ENCODE results near the gene RBM34. TPM values are rescaled to one million over a fixed set of nuclear protein-coding genes. Genes with fewer than 3 reads are reported as not detected.

The RBM34 gene
- total and polyA plus RNA-seq, 2 donors (not counting 3 experiments of a cell fraction or from before 2014, with no cell fraction given): 16.1 to 80.7 TPM

GRCh38 chr1:235149824-235150223 is 11.2 kb downstream of the RBM34 start:
- Histone ChIP-seq H3K27me3 (ENCODE audit: control insufficient read depth in 2 of 2, insufficient read depth in 2 of 2, low read length in 2 of 2) (no peaks in the 10 kb centered on the region), H3K4me3 (replicated peaks in 1 of 3; ENCODE audit: insufficient read depth in 1 of 3, low read depth in 1 of 3, low read length in 3 of 3) (no peak overlapping the region), H3K4me2 (ENCODE audit: insufficient read depth, low read length) (no peak overlapping the region), H3K4me1 (ENCODE audit: control insufficient read depth, extremely low read depth, insufficient read depth, low read length) (no peaks in the 10 kb centered on the region), H3K9me1 (replicated peaks; ENCODE audit: control insufficient read depth, extremely low read depth, insufficient read depth, low read length) (no peaks in the 10 kb centered on the region), H3K36me3 (ENCODE audit: control insufficient read depth in 2 of 2, extremely low read depth in 1 of 2, insufficient read depth in 2 of 2, low read length in 2 of 2) (peaks cover 4 to 11% of the 10 kb centered on the region in 2 experiments), H3K9me3 (replicated peaks; ENCODE audit: control insufficient read depth, insufficient read depth, low read length) (no peaks in the 10 kb centered on the region), H2AFZ (ENCODE audit: low read depth, low read length) (no peak overlapping the region), H4K20me1 (replicated peaks; ENCODE audit: control insufficient read depth, extremely low read depth, insufficient read depth, low read length) (no peaks in the 10 kb centered on the region), H3K27ac (ENCODE audit: insufficient read depth, low read depth, low read length) (no peak overlapping the region), H3K9ac (replicated peaks; ENCODE audit: extremely low read depth, insufficient read depth, low read length) (no peak overlapping the region), H3K79me2 (ENCODE audit: control insufficient read depth, insufficient read depth, low read length) (peaks cover 3% of the 10 kb centered on the region)
- CTCF ChIA-PET: no interaction called here
- TF ChIP-seq MAX (IDR thresholded peaks at IDR 0.05; ENCODE audit: insufficient read depth, insufficient read length) (no peak), JUN (IDR thresholded peaks at IDR 0.05; ENCODE audit: borderline replicate concordance, insufficient read depth, insufficient read length, low read depth) (no peak), MYC (IDR thresholded peaks at IDR 0.05; ENCODE audit: low read depth, low read length) (no peak), GATA2 (IDR thresholded peaks at IDR 0.05; ENCODE audit: insufficient read depth, insufficient read length, low read depth, low read length) (no peak), CTCF (IDR thresholded peaks at IDR 0.05; ENCODE audit: extremely low read depth in 1 of 2, insufficient read depth in 1 of 2, low read depth in 1 of 2, low read length in 2 of 2) (no peak), EZH2 (IDR thresholded peaks at IDR 0.05; ENCODE audit: borderline replicate concordance, low read depth, low read length, severe bottlenecking) (no peak), FOS (IDR thresholded peaks at IDR 0.05; ENCODE audit: borderline replicate concordance, insufficient read depth, low read length) (no peak), POLR2AphosphoS5 (IDR thresholded peaks at IDR 0.05; ENCODE audit: insufficient read depth, low read depth, low read length) (no peak), POLR2A (IDR thresholded peaks at IDR 0.05; ENCODE audit: low read depth, low read length) (no peak)
- DNase-seq (ENCODE audit: low read depth, low spot score) (no peak), FAIRE-seq (no peak)
- dilution Hi-C loops (cut with MboI; ENCODE audit: extremely low pct_ligation_motif_present, low sequenced_read_pairs): no loop called here
- no TSS peak for BruUV-seq (replicated peaks)
- intact Hi-C loops (cut with micrococcal nuclease): no loop called here
- POLR2A ChIA-PET: no interaction called here
